Lower lobe of right lung (tissue), 2 donors: ENCODE results near the gene WDR45B. TPM values are rescaled to one million over a fixed set of nuclear protein-coding genes. Genes with fewer than 3 reads are reported as not detected.

Source experiments
- ATAC-seq, 2 donors: fragments of 200-7000 bp; cut with Tn5 transposase; one replicate each; pipeline ENCODE4 v1.9.1; 2020 to 2022; ENCODE audit warnings: mild to moderate bottlenecking in 2 of 2, moderate library complexity in 2 of 2
- DNase-seq: peaks from one replicate; pipeline ENCODE4 v3.0.0-alpha.2; 2020
- H3K27ac ChIP-seq: fragments of 200-600 bp; one replicate; pipeline ENCODE4 v1.8.0; 2022
- H3K27me3 ChIP-seq: fragments of 200-600 bp; one replicate; pipeline ENCODE4 v1.8.0; 2022; ENCODE audit warnings: low read depth
- H3K36me3 ChIP-seq: fragments of 200-600 bp; one replicate; pipeline ENCODE4 v1.8.0; 2022; ENCODE audit warnings: mild to moderate bottlenecking
- H3K4me1 ChIP-seq: fragments of 200-600 bp; one replicate; pipeline ENCODE4 v1.8.0; 2022
- H3K4me3 ChIP-seq: fragments of 200-600 bp; one replicate; pipeline ENCODE4 v1.8.0; 2022; ENCODE audit warnings: mild to moderate bottlenecking
- H3K9me3 ChIP-seq: fragments of 200-600 bp; one replicate; pipeline ENCODE4 v1.8.0; 2022
- CTCF ChIP-seq: fragments of 200-600 bp; IDR thresholded peaks from one replicate; pipeline ENCODE4 v1.8.0; 2022; ENCODE audit warnings: antibody characterized with exemption, mild to moderate bottlenecking
- intact Hi-C: fragments of 100-400 bp; cut with DNase I; formaldehyde crosslinking; loops from one replicate; pipeline ENCODE4 v1.11.0; 2022
- total RNA-seq: library from RNA; stranded (reverse); fragmentation: NEBNext Ultra II Directional; extraction: Animal tissue kit (Norgen Biotek cat#: 25700); gene quantifications from one replicate; pipeline ENCODE4 v1.2.1, GENCODE V29; 2021
- donor health status: DM: no; HTN: yes; CAD: no; lungs with severe emphysema.

Gene WDR45B
- total RNA-seq, 1 donor from 2014 or later, result 66.1 TPM

GRCh38 chr17:82653651-82654528 is 5.6 kb upstream of the WDR45B start:
- H3K4me3 ChIP-seq, result no peak overlapping the region
- H3K27ac ChIP-seq, result no peak overlapping the region
- no peak for TF ChIP-seq CTCF
- H3K36me3 ChIP-seq, result peaks cover 17% of the 10 kb centered on the region
- no peaks in the 10 kb centered on the region for H3K4me1 ChIP-seq
- no peak for ATAC-seq
- H3K9me3 ChIP-seq, result no peaks in the 10 kb centered on the region
- intact Hi-C loops, result no loop called here
- H3K27me3 ChIP-seq, result no peaks in the 10 kb centered on the region
- peak; percentile 44 for DNase-seq

GRCh38 chr17:82650723-82651122 is 2.5 kb upstream of the WDR45B start:
- no peaks in the 10 kb centered on the region for H3K9me3 ChIP-seq
- intact Hi-C loops, result no loop called here
- H3K27me3 ChIP-seq, result no peaks in the 10 kb centered on the region
- H3K4me3 ChIP-seq, result no peak overlapping the region
- no peak for DNase-seq
- H3K36me3 ChIP-seq, result no peaks in the 10 kb centered on the region
- ATAC-seq, result no peak
- H3K27ac ChIP-seq, result no peak overlapping the region
- H3K4me1 ChIP-seq, result peaks cover 19% of the 10 kb centered on the region
- TF ChIP-seq CTCF, result no peak

GRCh38 chr17:82649501-82650261 is 1.4 kb upstream of the WDR45B start:
- DNase-seq (no peak), ATAC-seq (no peak)
- no peak for TF ChIP-seq CTCF
- Histone ChIP-seq H3K9me3 (no peaks in the 10 kb centered on the region), H3K27ac (no peak overlapping the region), H3K4me1 (peaks cover 24% of the 10 kb centered on the region), H3K27me3 (no peaks in the 10 kb centered on the region), H3K4me3 (no peak overlapping the region), H3K36me3 (no peaks in the 10 kb centered on the region)
- intact Hi-C loops, result no loop called here

GRCh38 chr17:82648742-82649331 is 593 bp upstream of the WDR45B start:
- peak; percentile 78 for DNase-seq
- ATAC-seq, result peak; percentile 13 to 25
- H3K4me3 ChIP-seq, result peak overlapping the region; percentile 53
- H3K36me3 ChIP-seq, result peaks cover 7% of the 10 kb centered on the region
- TF ChIP-seq CTCF, result no peak
- H3K27ac ChIP-seq, result no peak overlapping the region
- H3K9me3 ChIP-seq, result no peaks in the 10 kb centered on the region
- intact Hi-C loops, result no loop called here
- H3K4me1 ChIP-seq, result peaks cover 24% of the 10 kb centered on the region
- no peaks in the 10 kb centered on the region for H3K27me3 ChIP-seq

GRCh38 chr17:82647593-82648164 is 565 bp downstream of the WDR45B start:
- Histone ChIP-seq H3K9me3 (no peaks in the 10 kb centered on the region), H3K36me3 (peaks cover 18% of the 10 kb centered on the region), H3K27ac (peak overlapping the region; percentile 95), H3K27me3 (no peaks in the 10 kb centered on the region), H3K4me1 (peaks cover 24% of the 10 kb centered on the region), H3K4me3 (peak overlapping the region; percentile 98)
- ATAC-seq (peak; percentile 54 to 70), DNase-seq (no peak)
- intact Hi-C loops, result no loop called here
- TF ChIP-seq CTCF, result no peak
